H1 (cell line): ENCODE measurements around the gene GPER1. TPM values are rescaled to one million over a fixed set of nuclear protein-coding genes. Genes with fewer than 3 reads are reported as not detected.

Source experiments
- CTCF ChIA-PET: fragments of 300-600 bp; sonication (Branson Sonifier 250); formaldehyde crosslinking; loops from one replicate; lab custom pipeline; 2021; ENCODE audit not compliant: partially characterized antibody; lab: Charles Lee
- POLR2A ChIA-PET: fragments of 300-600 bp; sonication (Branson Sonifier 250); formaldehyde crosslinking; loops from one replicate; lab custom pipeline; 2021; ENCODE audit warnings: inconsistent platforms; ENCODE audit not compliant: partially characterized antibody; lab: Charles Lee
- DNase-seq, 2 experiments: peaks; one replicate each; pipeline versions ENCODE4 v3.0.0 to v3.0.0-alpha.2; 2010 to 2022; ENCODE audit warnings: low spot score in 2 of 2, low read depth in 1 of 2, mixed read lengths in 1 of 2
- FAIRE-seq: peaks from 2 replicates; lab custom pipeline; 2011; peaks lifted over from hg19 to GRCh38; lab: Jason Lieb, UNC
- H2AFZ ChIP-seq: 2 replicates; pipeline ENCODE4 v1.8.1; 2012; ENCODE audit warnings: low read length, inconsistent platforms
- H2AK5ac ChIP-seq: 2 replicates; pipeline ENCODE4 v1.6.1; 2013; ENCODE audit warnings: low read depth, low read length
- H2BK120ac ChIP-seq: replicated peaks from 2 replicates; pipeline ENCODE3; 2013; ENCODE audit warnings: low read depth, low read length, inconsistent platforms
- H2BK12ac ChIP-seq: 2 replicates; pipeline ENCODE4 v1.6.1; 2013; ENCODE audit warnings: low read depth, low read length
- H2BK15ac ChIP-seq: 2 replicates; pipeline ENCODE4 v1.6.1; 2013; ENCODE audit warnings: low read length
- H2BK20ac ChIP-seq: 2 replicates; pipeline ENCODE4 v1.6.1; 2013; ENCODE audit warnings: low read length
- H2BK5ac ChIP-seq: 2 replicates; pipeline ENCODE4 v1.6.1; 2013; ENCODE audit warnings: low read depth, low read length
- H3K14ac ChIP-seq: 2 replicates; pipeline ENCODE4 v1.6.1; 2013; ENCODE audit warnings: inconsistent platforms; ENCODE audit not compliant: insufficient read length
- H3K18ac ChIP-seq: 2 replicates; pipeline ENCODE4 v1.6.1; 2013; ENCODE audit warnings: low read length; ENCODE audit errors: extremely low read depth
- H3K23ac ChIP-seq: 2 replicates; pipeline ENCODE4 v1.6.1; 2013; ENCODE audit warnings: inconsistent platforms; ENCODE audit not compliant: insufficient read length
- H3K23me2 ChIP-seq: 2 replicates; pipeline ENCODE4 v1.6.1; 2013; ENCODE audit warnings: low read depth, low read length
- H3K27ac ChIP-seq: 2 replicates; pipeline ENCODE4 v1.6.1; 2011; ENCODE audit warnings: low read depth, low read length, inconsistent platforms
- H3K27me3 ChIP-seq, 4 experiments: replicated peaks in 1 of 4; 1 replicate in 1 of 4; 2 replicates in 3 of 4; pipeline versions ENCODE4 v1.6.1 to v1.8.1; 2011 to 2013; ENCODE audit warnings: low read length in 3 of 4, mild to moderate bottlenecking in 3 of 4, inconsistent platforms in 2 of 4, mixed read lengths in 2 of 4, moderate library complexity in 1 of 4; ENCODE audit not compliant: control insufficient read depth in 3 of 4, insufficient read depth in 3 of 4; ENCODE audit errors: extremely low read depth in 1 of 4
- H3K36me3 ChIP-seq, 4 experiments: 2 replicates each; pipeline versions ENCODE4 v1.6.1 to v1.8.1; 2011 to 2013; ENCODE audit warnings: mild to moderate bottlenecking in 4 of 4, low read length in 3 of 4, moderate library complexity in 2 of 4, control low read depth in 1 of 4, inconsistent platforms in 1 of 4; ENCODE audit not compliant: insufficient read depth in 4 of 4, control insufficient read depth in 2 of 4
- H3K4ac ChIP-seq: replicated peaks from 2 replicates; pipeline ENCODE3; 2013; ENCODE audit warnings: low read length, low read depth, mixed read lengths, inconsistent platforms; ENCODE audit not compliant: insufficient read length
- H3K4me1 ChIP-seq, 4 experiments: replicated peaks in 1 of 4; 1 replicate in 1 of 4; 2 replicates in 3 of 4; pipeline versions ENCODE4 v1.6.1 to v1.8.1; 2011 to 2013; ENCODE audit warnings: low read length in 3 of 4, inconsistent platforms in 2 of 4, mixed read lengths in 1 of 4; ENCODE audit not compliant: insufficient read depth in 4 of 4, control insufficient read depth in 3 of 4
- H3K4me2 ChIP-seq, 2 experiments: 2 replicates each; pipeline versions ENCODE4 v1.6.1 to v1.8.1; 2011 to 2013; ENCODE audit warnings: low read depth in 2 of 2, low read length in 2 of 2, control low read depth in 1 of 2, inconsistent platforms in 1 of 2, mild to moderate bottlenecking in 1 of 2; ENCODE audit not compliant: insufficient read depth in 1 of 2
- H3K4me3 ChIP-seq, 4 experiments: fragments of 200-600, 300-600 bp in 1 of 4; sonication (generic), shearing (Covaris generic), sonication (Bioruptor Twin) in 1 of 4; 2 replicates each; pipeline versions ENCODE4 v1.5.1 to v1.8.1; 2011 to 2016; ENCODE audit warnings: low read length in 4 of 4, low read depth in 3 of 4, control low read depth in 2 of 4, inconsistent platforms in 2 of 4, mild to moderate bottlenecking in 2 of 4, mixed read lengths in 1 of 4, moderate library complexity in 1 of 4; ENCODE audit not compliant: insufficient read depth in 2 of 4; ENCODE audit errors: extremely low read depth in 1 of 4
- H3K56ac ChIP-seq: replicated peaks from 2 replicates; pipeline ENCODE3; 2013; ENCODE audit warnings: low read depth, mild to moderate bottlenecking, mixed read lengths, low read length, inconsistent platforms; ENCODE audit not compliant: insufficient read length
- H3K79me1 ChIP-seq: 2 replicates; pipeline ENCODE4 v1.6.1; 2013; ENCODE audit warnings: low read depth, low read length, control low read depth
- H3K79me2 ChIP-seq, 2 experiments: 2 replicates each; pipeline versions ENCODE4 v1.6.1 to v1.8.1; 2012 to 2013; ENCODE audit warnings: low read length in 2 of 2, mild to moderate bottlenecking in 2 of 2, inconsistent platforms in 1 of 2; ENCODE audit not compliant: insufficient read depth in 2 of 2, control insufficient read depth in 1 of 2
- H3K9ac ChIP-seq, 4 experiments: replicated peaks in 1 of 4; 1 replicate in 1 of 4; 2 replicates in 3 of 4; pipeline versions ENCODE4 v1.6.1 to v1.8.1; 2011 to 2013; ENCODE audit warnings: low read depth in 3 of 4, low read length in 3 of 4, control low read depth in 2 of 4, mild to moderate bottlenecking in 2 of 4, moderate library complexity in 2 of 4, inconsistent platforms in 1 of 4; ENCODE audit errors: extremely low read depth in 1 of 4
- H3K9me3 ChIP-seq, 2 experiments: 2 replicates each; pipeline versions ENCODE4 v1.6.1 to v1.8.1; 2012 to 2013; ENCODE audit warnings: mild to moderate bottlenecking in 2 of 2, moderate library complexity in 2 of 2, control low read depth in 1 of 2, inconsistent platforms in 1 of 2, low read depth in 1 of 2, low read length in 1 of 2, mixed read lengths in 1 of 2; ENCODE audit not compliant: insufficient read depth in 2 of 2
- H4K20me1 ChIP-seq, 2 experiments: replicated peaks in 1 of 2; 2 replicates each; pipeline versions ENCODE3 to v1.8.1; 2011 to 2013; ENCODE audit warnings: inconsistent platforms in 2 of 2, low read length in 2 of 2, mild to moderate bottlenecking in 1 of 2; ENCODE audit not compliant: insufficient read depth in 2 of 2, control insufficient read depth in 1 of 2
- H4K5ac ChIP-seq: 2 replicates; pipeline ENCODE4 v1.6.1; 2013; ENCODE audit warnings: low read length, low read depth, mixed read lengths, inconsistent platforms; ENCODE audit not compliant: insufficient read length
- H4K8ac ChIP-seq: 2 replicates; pipeline ENCODE4 v1.8.0; 2013; ENCODE audit warnings: mild to moderate bottlenecking, moderate library complexity, low read length, inconsistent platforms; ENCODE audit not compliant: insufficient read depth; ENCODE audit errors: extremely low read depth
- H4K91ac ChIP-seq: replicated peaks from 2 replicates; pipeline ENCODE3; 2013; ENCODE audit warnings: low read length, mixed read lengths, inconsistent platforms; ENCODE audit not compliant: insufficient read length
- CEBPB ChIP-seq: IDR thresholded peaks from 2 replicates; pipeline ENCODE4 v1.6.1; 2012; ENCODE audit warnings: low read depth, low read length
- CTCF ChIP-seq, 3 experiments: IDR thresholded peaks; 1 replicate in 2 of 3; 2 replicates in 1 of 3; pipeline versions ENCODE4 v1.5.1 to v1.6.1; 2011; ENCODE audit warnings: low read length in 3 of 3, mild to moderate bottlenecking in 3 of 3, inconsistent platforms in 2 of 3, low read depth in 1 of 3, moderate library complexity in 1 of 3; ENCODE audit not compliant: insufficient read depth in 1 of 3; ENCODE audit errors: control extremely low read depth in 1 of 3
- EGR1 ChIP-seq: IDR thresholded peaks from 2 replicates; pipeline ENCODE4 v1.6.1; 2011; ENCODE audit warnings: low read depth, low read length, borderline replicate concordance
- EP300 ChIP-seq, 2 experiments: IDR thresholded peaks; 1 replicate in 1 of 2; 2 replicates in 1 of 2; pipeline ENCODE4 v1.6.1; 2011 to 2012; ENCODE audit warnings: low read depth in 2 of 2, low read length in 2 of 2, mild to moderate bottlenecking in 2 of 2, borderline replicate concordance in 1 of 2, inconsistent platforms in 1 of 2, moderate library complexity in 1 of 2
- EZH2 ChIP-seq: fragments of 200-600 bp; sonication (generic); IDR thresholded peaks from 2 replicates; pipeline ENCODE4 v1.7.1; 2012; ENCODE audit warnings: low read depth, mild to moderate bottlenecking, moderate library complexity, low read length, inconsistent platforms; ENCODE audit not compliant: severe bottlenecking
- JUND ChIP-seq: IDR thresholded peaks from 2 replicates; pipeline ENCODE4 v1.6.1; 2011; ENCODE audit warnings: mild to moderate bottlenecking, improper control_type of control experiment, low read length
- KDM5A ChIP-seq: fragments of 200-600 bp; IDR thresholded peaks from 2 replicates; pipeline ENCODE4 v1.7.1; 2012; ENCODE audit warnings: mild to moderate bottlenecking, low read length, inconsistent platforms, mixed read lengths
- POLR2A ChIP-seq, 2 experiments: IDR thresholded peaks; 1 replicate in 1 of 2; 2 replicates in 1 of 2; pipeline ENCODE4 v1.6.1; 2011; ENCODE audit warnings: low read depth in 2 of 2, low read length in 2 of 2, mild to moderate bottlenecking in 2 of 2; ENCODE audit errors: control extremely low read depth in 1 of 2
- SP1 ChIP-seq: IDR thresholded peaks from 2 replicates; pipeline ENCODE4 v1.6.1; 2011; ENCODE audit warnings: low read depth, low read length
- TEAD4 ChIP-seq: IDR thresholded peaks from 2 replicates; pipeline ENCODE4 v1.6.1; 2012; ENCODE audit warnings: low read depth, low read length, inconsistent platforms, mixed read lengths
- ZNF274 ChIP-seq: IDR thresholded peaks from 2 replicates; pipeline ENCODE4 v1.7.0; 2012; ENCODE audit warnings: low read length, borderline replicate concordance; ENCODE audit errors: extremely low read depth
- WGBS, 2 experiments: shearing (Covaris generic) in 1 of 2; methylation state at CpG; one replicate each; pipeline versions ENCODE4 v1.1.6 to v1.1.7; 2013 to 2015; ENCODE audit warnings: low lambda C conversion rate in 2 of 2, mixed read lengths in 2 of 2, inconsistent platforms in 1 of 2, low coverage in 1 of 2, missing lambda C conversion rate in 1 of 2; ENCODE audit not compliant: insufficient replicate concordance in 2 of 2, insufficient coverage in 1 of 2, insufficient read length in 1 of 2; ENCODE audit errors: extremely low coverage in 1 of 2, missing lambda C conversion rate in 1 of 2; 5-methylcytosine and 5-hydroxymethylcytosine counted together
- polyA plus RNA-seq, 7 experiments: library from polyadenylated mRNA; depleted of rRNA in 3 of 7; stranded (reverse) in 5 of 7; unstranded in 2 of 7; fragments of >200 nt in 5 of 7; fragments of 200-250 nt in 2 of 7; gene quantifications; 1 replicate in 5 of 7; 2 replicates in 1 of 7; 4 replicates in 1 of 7; pipeline versions ENCODE4 v1.2.1 to v1.2.3, GENCODE V29; 2011 to 2013; ENCODE audit warnings: missing spikeins in 2 of 7, mixed read lengths in 2 of 7
- total RNA-seq: library from RNA; stranded (reverse); fragmentation: NEBNext Ultra II Directional; extraction: Animal tissue kit (Norgen Biotek cat#: 25700); gene quantifications from 2 replicates; pipeline ENCODE4 v1.2.1, GENCODE V29; 2021

GPER1 gene
- total and polyA plus RNA-seq, 2 of the 8 experiments (the other 6 are each of a cell fraction or from before 2014, with no cell fraction given): 0.24 to 0.47 TPM

- H3K36me3 ChIP-seq: no peaks in the 10 kb centered on the region
- no peaks in the 10 kb centered on the region for H3K79me2 ChIP-seq
- H2BK20ac ChIP-seq: no peak overlapping the region
- no peak overlapping the region for H2AK5ac ChIP-seq
- H3K27ac ChIP-seq: no peak overlapping the region
- H3K14ac ChIP-seq: no peak overlapping the region
- no peak overlapping the region for H2AFZ ChIP-seq
- no peak overlapping the region for H2BK5ac ChIP-seq
- H3K9ac ChIP-seq: no peak overlapping the region
- H4K5ac ChIP-seq: no peak overlapping the region
- no peaks in the 10 kb centered on the region for H3K9me3 ChIP-seq
- ChIA-PET CTCF (interaction anchor here (1.0 to 6.2 kb wide), 4 partner anchors 16 to 55 kb away, joined by 3 to 46 read pairs (median 20); no protein-coding TSS in a partner anchor), POLR2A (no interaction called here)
- H4K91ac ChIP-seq: no peak overlapping the region
- WGBS, 2 experiments: 89% methylated on average over 23 of the region's 23 CpGs; no CpG with 5 or more reads in 1 of the 2 experiments
- no peak overlapping the region for H2BK15ac ChIP-seq
- H2BK12ac ChIP-seq: no peak overlapping the region
- no peaks in the 10 kb centered on the region for H3K27me3 ChIP-seq
- H4K8ac ChIP-seq: no peak overlapping the region
- H3K23me2 ChIP-seq: peaks cover 2% of the 10 kb centered on the region; the same call in 1 of the 2 replicates
- no peak for FAIRE-seq
- no peak for DNase-seq
- H3K23ac ChIP-seq: no peak overlapping the region
- H2BK120ac ChIP-seq: no peak overlapping the region
- H3K18ac ChIP-seq: no peak overlapping the region
- no peak overlapping the region for H3K4me3 ChIP-seq
- peaks cover 0 to 11% of the 10 kb centered on the region in 2 experiments for H4K20me1 ChIP-seq
- H3K4ac ChIP-seq: no peak overlapping the region
- no peak overlapping the region for H3K4me2 ChIP-seq
- H3K79me1 ChIP-seq: peaks cover 2% of the 10 kb centered on the region; the same call in 1 of the 2 replicates
- peaks cover 8 to 26% (median 15%) of the 10 kb centered on the region in 4 experiments for H3K4me1 ChIP-seq
- H3K56ac ChIP-seq: no peak overlapping the region
- TF ChIP-seq EGR1: no peak
- TF ChIP-seq ZNF274: no peak
- TF ChIP-seq EZH2: no peak
- TF ChIP-seq SP1: no peak
- TF ChIP-seq POLR2A (IDR thresholded peaks at IDR 0.05; ENCODE audit: control extremely low read depth in 1 of 2, low read depth in 2 of 2, low read length in 2 of 2): no peak
- no peak for TF ChIP-seq CTCF (IDR thresholded peaks at IDR 0.05; ENCODE audit: control extremely low read depth in 1 of 3, insufficient read depth in 1 of 3, low read depth in 1 of 3, low read length in 3 of 3)
- TF ChIP-seq CEBPB: no peak
- TF ChIP-seq KDM5A: no peak
- no peak for TF ChIP-seq EP300 (IDR thresholded peaks at IDR 0.05; ENCODE audit: borderline replicate concordance in 1 of 2, low read depth in 2 of 2, low read length in 2 of 2)
- no peak for TF ChIP-seq TEAD4
- TF ChIP-seq JUND: no peak
Observed at GRCh38 chr7:1049006-1049741, 38.7 kb upstream of the GPER1 start.
